GOT3 (cell line): Measurements from ENCODE around the gene PCNA.

ENCODE experiments used
- DNase-seq: peaks from one replicate; lab custom pipeline; 2025; ENCODE audit warnings: mixed read lengths; lab: John Stamatoyannopoulos, UW

PCNA gene

DNA sequence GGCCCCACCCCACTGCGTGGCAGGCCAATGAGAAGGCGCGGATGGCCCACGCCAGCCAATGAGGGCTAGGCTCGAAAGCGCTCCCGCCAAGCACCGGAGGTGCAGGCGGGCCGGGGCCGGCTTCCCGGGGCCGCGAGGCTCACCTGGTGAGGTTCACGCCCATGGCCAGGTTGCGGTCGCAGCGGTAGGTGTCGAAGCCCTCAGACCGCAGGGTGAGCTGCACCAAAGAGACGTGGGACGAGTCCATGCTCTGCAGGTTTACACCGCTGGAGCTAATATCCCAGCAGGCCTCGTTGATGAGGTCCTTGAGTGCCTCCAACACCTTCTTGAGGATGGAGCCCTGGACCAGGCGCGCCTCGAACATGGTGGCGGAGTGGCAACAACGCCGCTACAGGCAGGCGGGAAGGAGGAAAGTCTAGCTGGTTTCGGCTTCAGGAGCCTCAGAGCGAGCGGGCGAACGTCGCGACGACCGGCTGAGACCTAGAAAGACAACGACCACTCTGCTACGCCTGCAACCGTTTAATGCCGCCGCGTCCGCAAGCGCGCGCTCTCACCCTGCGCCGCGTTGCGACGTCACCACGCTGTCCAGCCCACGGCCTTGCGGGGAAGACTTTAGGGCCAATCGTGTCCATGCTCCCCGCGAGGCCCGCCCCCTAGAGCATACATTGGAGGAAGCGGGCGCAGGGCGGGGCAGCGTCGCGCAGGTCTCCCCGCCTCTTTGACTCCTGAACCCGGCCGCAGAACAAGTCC lies at the start of gene PCNA:
TSS of gene PCNA (minus strand) at position 524 of the 750 bp plus-strand sequence. CDS start at position 364, 160 bp downstream.
- peak; percentile 85 for DNase-seq

GRCh38 chr20:5168651-5169396 lies 49.1 kb upstream of the PCNA start:
- no peak for DNase-seq

DNA sequence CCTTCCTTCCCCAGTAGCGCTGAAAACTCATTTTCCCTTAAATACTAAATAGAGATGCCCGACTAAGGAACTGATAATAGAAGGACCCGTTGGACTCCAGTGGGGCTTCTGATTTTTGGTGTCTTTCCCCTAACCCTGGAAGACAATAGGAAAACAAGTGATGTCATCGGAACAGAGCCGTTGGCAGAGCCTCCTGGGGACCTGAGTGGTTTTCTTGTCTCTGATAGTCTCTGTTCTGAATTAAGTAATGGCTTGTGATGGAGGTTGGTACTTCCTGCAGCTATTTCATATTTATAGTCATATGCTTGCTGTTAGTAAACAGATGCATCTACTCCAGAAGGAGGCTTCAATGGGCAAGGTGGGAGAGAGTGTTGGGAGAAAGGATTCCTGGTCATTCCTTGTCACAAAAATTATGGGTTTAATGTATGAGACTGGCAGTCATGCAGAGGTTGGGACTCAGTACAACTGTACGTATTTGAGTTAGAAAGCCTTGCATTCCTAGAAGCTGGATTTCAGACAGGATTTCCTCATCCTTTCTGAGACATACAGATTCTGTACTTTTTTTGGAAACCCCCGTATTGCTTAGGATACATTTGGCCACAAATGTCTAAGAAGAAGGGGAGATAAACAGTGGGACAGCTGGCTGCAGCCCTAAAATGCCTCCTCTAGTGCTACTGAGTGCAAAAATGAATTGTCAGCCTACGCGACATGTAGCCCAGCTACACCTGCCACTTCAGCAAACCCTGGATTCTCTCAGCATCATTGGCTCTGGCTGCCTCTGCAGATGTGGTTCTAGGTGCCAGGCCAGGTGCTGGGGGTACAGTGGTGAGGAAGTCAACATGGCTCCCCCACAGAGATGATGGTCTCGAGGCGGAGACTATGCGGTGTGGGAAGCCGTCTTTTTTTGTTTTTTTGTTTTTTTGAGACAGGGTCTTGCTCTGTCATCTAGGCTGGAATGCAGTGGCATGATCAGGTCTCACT lies 45.2 kb upstream of the PCNA start:
- DNase-seq: no peak

DNA sequence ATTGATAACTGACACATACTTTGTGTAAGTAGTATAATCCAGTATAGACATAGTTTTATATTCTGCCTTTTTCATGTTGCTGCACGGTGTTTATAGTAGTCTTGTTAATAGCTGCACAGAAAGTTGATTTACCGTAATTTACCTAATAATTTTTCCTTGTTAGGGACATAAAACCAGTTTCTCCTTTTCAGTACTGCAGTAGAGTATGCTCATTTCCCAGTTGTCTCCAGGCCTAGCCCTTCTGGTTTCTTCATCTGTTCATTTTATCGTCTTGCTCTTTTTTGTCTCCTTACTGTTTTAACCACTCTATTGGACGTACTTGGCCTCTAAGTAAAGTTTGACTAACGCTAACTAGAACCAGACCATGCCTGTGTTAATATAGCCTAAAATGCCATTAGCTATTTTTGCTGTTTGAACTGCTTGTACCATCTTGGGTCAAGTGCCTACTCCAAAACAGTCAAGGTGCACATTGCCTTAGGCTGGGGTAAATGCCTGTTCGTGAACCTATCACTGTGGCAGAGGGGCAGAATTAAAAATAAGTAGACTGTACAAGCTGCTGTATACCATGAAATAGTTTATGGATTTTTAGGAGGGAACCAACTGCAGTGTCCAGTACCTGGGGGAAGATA lies 41.9 kb upstream of the PCNA start:
- no peak for DNase-seq

GRCh38 chr20:5160882-5161281 lies 41.1 kb upstream of the PCNA start:
- no peak for DNase-seq

DNA sequence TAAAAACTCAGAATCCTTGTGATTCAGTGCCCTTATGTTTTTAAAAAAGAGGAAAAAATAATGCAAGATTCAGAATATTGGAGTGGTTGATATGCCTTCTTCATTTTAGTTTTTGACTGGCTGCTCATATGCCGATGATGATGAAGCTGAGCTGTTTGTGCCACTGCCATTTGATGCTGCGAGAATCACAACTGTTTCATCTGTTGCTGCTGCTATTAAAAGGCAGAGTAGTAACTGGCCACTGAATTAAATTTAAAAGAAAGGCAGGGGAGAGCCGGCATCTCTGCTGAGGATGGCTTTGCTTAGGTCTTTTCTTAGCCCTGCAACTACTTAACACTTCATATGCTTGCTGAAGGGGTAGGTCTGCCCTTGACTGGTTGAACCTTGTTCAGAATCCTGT lies 40.2 kb upstream of the PCNA start:
- DNase-seq: no peak

GRCh38 chr20:5156675-5157448 lies 37.1 kb upstream of the PCNA start:
- no peak for DNase-seq

- no peak for DNase-seq
Observed at GRCh38 chr20:5155404-5155803, 35.6 kb upstream of the PCNA start.

- no peak for DNase-seq
Observed at GRCh38 chr20:5154543-5154925, 34.8 kb upstream of the PCNA start.

DNA sequence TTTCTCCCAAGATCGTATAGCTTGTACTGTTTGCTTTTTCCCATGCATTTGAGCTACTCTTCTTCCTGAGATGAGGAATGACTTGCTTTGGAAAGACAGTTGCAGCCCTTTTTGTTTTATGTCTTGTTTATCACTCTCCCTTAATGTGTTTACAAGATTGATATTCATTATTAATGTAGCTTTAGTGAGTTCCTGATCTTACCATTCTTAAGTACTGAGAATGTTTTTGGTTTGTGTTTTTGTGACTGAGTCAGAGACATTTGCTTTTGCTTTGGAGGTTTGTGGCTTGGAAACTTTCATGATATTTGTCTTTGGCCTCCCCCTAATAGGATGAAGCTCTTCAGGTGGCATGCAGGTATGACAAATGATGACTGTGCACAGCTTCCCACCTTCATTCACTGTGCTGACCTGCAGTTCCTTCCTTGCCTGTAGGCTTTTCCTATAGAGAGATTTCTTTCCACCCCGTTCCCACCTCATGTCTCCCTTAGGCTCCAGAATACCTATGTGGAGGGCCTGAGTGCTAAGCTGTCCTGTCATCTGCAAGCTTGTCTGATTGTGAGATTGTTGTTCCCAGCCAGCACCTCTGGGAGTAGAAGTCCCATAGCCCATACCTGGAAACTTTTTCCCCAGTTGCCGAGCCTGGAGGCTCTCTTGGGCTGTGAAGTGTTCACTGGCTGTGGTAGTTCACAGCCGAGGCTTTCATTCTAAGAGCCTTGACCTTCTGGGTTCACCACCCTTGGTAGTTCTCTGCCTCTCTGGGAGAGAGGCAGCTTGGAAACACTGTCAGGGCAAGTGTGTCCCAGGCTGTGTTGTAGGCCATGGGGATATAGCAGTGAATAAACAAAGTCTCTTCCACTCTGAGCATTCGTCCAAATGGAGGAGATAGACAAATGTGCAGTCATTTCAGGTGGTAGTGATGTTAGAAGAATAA lies 34.1 kb upstream of the PCNA start:
- no peak for DNase-seq

- DNase-seq: no peak
Observed at GRCh38 chr20:5153152-5153467, 33.4 kb upstream of the PCNA start.

GRCh38 chr20:5150226-5151076 lies 30.7 kb upstream of the PCNA start:
- DNase-seq: no peak

- no peak for DNase-seq
Observed at GRCh38 chr20:5149892-5150225, 30.1 kb upstream of the PCNA start.

DNA sequence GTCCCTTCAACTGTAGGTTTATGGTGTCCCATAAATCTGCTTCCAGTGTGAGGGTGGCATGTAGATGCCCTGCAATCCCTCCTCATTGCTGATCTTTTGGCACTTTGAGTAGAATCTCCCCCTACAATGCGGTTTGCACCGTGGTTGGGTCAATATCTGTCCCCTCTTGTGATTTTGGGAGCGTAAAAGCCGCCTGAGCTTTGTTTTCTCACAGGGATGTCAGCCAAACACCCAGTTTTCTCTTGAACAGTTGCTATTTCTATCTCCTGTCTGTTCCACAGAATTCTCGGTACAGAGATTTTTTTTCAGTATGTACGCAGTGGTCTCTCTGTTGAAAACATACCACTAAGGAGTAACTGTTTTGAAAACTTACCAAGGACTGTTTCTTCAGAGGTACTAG lies 28.8 kb upstream of the PCNA start:
- no peak for DNase-seq

GRCh38 chr20:5146871-5147592 lies 27.3 kb upstream of the PCNA start:
- no peak for DNase-seq

DNA sequence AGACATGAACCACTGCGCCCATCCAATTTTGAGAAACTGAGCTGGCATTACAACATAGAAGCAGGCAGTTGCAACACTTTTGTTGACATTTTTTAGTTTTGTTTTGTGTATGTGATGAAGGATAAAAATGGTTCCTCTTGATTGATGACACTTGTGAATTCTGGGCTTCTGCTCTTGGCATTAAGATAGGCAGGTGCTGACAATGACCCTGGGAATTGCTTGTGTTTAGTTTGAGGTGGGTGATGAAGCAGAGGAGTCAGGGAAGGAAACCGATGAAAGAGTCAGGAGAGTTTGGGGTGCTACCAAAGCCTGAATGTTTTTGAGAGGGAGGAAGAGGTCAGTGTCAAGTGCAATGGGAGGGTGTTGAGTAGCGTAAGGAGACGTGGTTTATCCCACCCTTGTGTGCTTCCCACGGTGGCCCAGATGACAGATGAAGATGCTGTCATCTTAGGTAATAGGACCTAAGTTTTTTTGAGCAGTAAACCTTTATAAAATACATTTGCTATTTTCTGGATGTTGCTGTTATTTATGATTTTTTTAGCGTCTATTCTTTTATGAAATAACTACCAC lies 26.4 kb upstream of the PCNA start:
- no peak for DNase-seq

- no peak for DNase-seq
Observed at GRCh38 chr20:5145365-5146098, 25.8 kb upstream of the PCNA start.

DNA sequence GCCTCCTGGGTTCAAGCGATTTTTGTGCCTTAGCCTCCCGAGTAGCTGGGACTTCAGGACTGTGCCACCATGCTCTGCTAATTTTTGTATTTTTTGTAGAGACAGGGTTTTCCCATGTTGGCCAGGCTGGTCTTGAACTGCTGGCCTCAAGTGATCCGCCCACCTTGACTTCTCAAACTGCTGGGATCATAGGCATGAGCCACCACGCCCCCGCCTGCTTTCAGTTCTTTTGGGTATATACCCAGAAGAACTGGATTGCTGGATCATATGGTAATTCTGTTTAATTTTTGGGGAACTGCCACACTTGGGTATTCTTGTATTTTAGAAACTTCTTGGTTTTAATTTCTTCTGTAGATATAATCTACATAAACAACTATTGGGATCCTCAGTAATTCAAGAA lies 24.1 kb upstream of the PCNA start:
- DNase-seq: no peak
